HepG2 (cell line): Measurements from ENCODE around the gene CNNM4. TPM values are rescaled to one million over a fixed set of nuclear protein-coding genes. Genes with fewer than 3 reads are reported as not detected.

Experiments used
- AGO1 ChIP-seq: fragments of 200-400 bp; formaldehyde crosslinking; IDR thresholded peaks from 2 replicates; pipeline ENCODE4 v1.6.1; 2017; ENCODE audit warnings: mild to moderate bottlenecking, low read depth, low read length, moderate library complexity; ENCODE audit not compliant: poor library complexity, severe bottlenecking
- AHR ChIP-seq: IDR thresholded peaks from 2 replicates; pipeline ENCODE4 v1.6.1; 2018; ENCODE audit warnings: missing genetic modification reagents, missing compliant biosample characterization
- EHMT2 ChIP-seq: fragments of 200-600 bp; sonication (generic); IDR thresholded peaks from 2 replicates; pipeline ENCODE4 v1.7.0; 2017; ENCODE audit warnings: antibody characterized with exemption, low read depth, low read length, borderline replicate concordance
- FUBP1 ChIP-seq: sonication (generic); formaldehyde crosslinking; IDR thresholded peaks from 2 replicates; pipeline ENCODE4 v1.5.1; 2020; ENCODE audit warnings: missing genetic modification reagents, mild to moderate bottlenecking, borderline replicate concordance
- HNF1A ChIP-seq, 2 experiments: sonication (generic) in 1 of 2; formaldehyde crosslinking in 1 of 2; IDR thresholded peaks; 2 replicates each; pipeline versions ENCODE4 v1.4.0 to v1.6.1; 2016 to 2020; ENCODE audit warnings: borderline replicate concordance in 1 of 2, low read depth in 1 of 2, mild to moderate bottlenecking in 1 of 2, missing genetic modification reagents in 1 of 2
- IRF2 ChIP-seq: IDR thresholded peaks from 2 replicates; pipeline ENCODE4 v1.6.1; 2018; ENCODE audit warnings: missing genetic modification reagents, missing compliant biosample characterization
- KAT8 ChIP-seq: IDR thresholded peaks from 2 replicates; pipeline ENCODE4 v1.6.1; 2016; ENCODE audit warnings: missing genetic modification reagents, missing compliant biosample characterization
- NR0B2 ChIP-seq: sonication (generic); formaldehyde crosslinking; IDR thresholded peaks from 2 replicates; pipeline ENCODE4 v1.4.0; 2020; ENCODE audit warnings: mild to moderate bottlenecking, missing genetic modification reagents
- TERF1 ChIP-seq: sonication (generic); formaldehyde crosslinking; IDR thresholded peaks from 2 replicates; pipeline ENCODE4 v1.8.0; 2022; ENCODE audit warnings: mild to moderate bottlenecking, missing genetic modification reagents, moderate library complexity
- ZNF451 ChIP-seq: sonication (generic); formaldehyde crosslinking; IDR thresholded peaks from 2 replicates; pipeline ENCODE4 v1.5.0; 2020; ENCODE audit warnings: mild to moderate bottlenecking, missing genetic modification reagents
- ZNF597 ChIP-seq: sonication (generic); formaldehyde crosslinking; IDR thresholded peaks from 2 replicates; pipeline ENCODE4 v1.5.0; 2020; ENCODE audit warnings: missing genetic modification reagents
- ZNF607 ChIP-seq: sonication (generic); formaldehyde crosslinking; IDR thresholded peaks from 2 replicates; pipeline ENCODE4 v1.5.1; 2020; ENCODE audit warnings: missing genetic modification reagents, mild to moderate bottlenecking, borderline replicate concordance
- ZNF678 ChIP-seq: sonication (generic); formaldehyde crosslinking; IDR thresholded peaks from 2 replicates; pipeline ENCODE4 v1.4.0; 2020; ENCODE audit warnings: mild to moderate bottlenecking, missing genetic modification reagents
- polyA plus RNA-seq, 8 experiments: library from polyadenylated mRNA; depleted of rRNA in 3 of 8; stranded (reverse) in 7 of 8; unstranded in 1 of 8; fragments of >200 nt; fragmentation: Illumina TruSeq in 4 of 8; extraction: Trizol in 4 of 8; gene quantifications; 2 replicates each; pipeline versions ENCODE4 v1.2.1 to v1.2.3, GENCODE V29; 2011 to 2016; ENCODE audit warnings: low read depth in 4 of 8, missing spikeins in 1 of 8, mixed read lengths in 1 of 8; ENCODE audit not compliant: insufficient read depth in 1 of 8
- total RNA-seq, 5 experiments: library from RNA; depleted of rRNA; stranded (reverse); fragments of >200 nt; fragmentation: Illumina TruSeq; extraction: Trizol; gene quantifications; 2 replicates each; pipeline ENCODE4 v1.2.3, GENCODE V29; 2016; ENCODE audit warnings: low read depth in 1 of 5
- TF ChIP-seq, protein P1 (sequence below): sonication (generic); formaldehyde crosslinking; IDR thresholded peaks from 2 replicates; pipeline ENCODE4 v1.4.0; 2020; ENCODE audit warnings: missing genetic modification reagents, low read depth, mild to moderate bottlenecking, borderline replicate concordance
- TF ChIP-seq, protein P2 (sequence below): sonication (generic); formaldehyde crosslinking; IDR thresholded peaks from 2 replicates; pipeline ENCODE4 v1.8.1; 2023; ENCODE audit warnings: mild to moderate bottlenecking, missing genetic modification reagents

The CNNM4 gene
- total and polyA plus RNA-seq, 2 of the 13 experiments (the other 11 are each of a cell fraction or from before 2014, with no cell fraction given), result 5.9 to 8.4 TPM

DNA sequence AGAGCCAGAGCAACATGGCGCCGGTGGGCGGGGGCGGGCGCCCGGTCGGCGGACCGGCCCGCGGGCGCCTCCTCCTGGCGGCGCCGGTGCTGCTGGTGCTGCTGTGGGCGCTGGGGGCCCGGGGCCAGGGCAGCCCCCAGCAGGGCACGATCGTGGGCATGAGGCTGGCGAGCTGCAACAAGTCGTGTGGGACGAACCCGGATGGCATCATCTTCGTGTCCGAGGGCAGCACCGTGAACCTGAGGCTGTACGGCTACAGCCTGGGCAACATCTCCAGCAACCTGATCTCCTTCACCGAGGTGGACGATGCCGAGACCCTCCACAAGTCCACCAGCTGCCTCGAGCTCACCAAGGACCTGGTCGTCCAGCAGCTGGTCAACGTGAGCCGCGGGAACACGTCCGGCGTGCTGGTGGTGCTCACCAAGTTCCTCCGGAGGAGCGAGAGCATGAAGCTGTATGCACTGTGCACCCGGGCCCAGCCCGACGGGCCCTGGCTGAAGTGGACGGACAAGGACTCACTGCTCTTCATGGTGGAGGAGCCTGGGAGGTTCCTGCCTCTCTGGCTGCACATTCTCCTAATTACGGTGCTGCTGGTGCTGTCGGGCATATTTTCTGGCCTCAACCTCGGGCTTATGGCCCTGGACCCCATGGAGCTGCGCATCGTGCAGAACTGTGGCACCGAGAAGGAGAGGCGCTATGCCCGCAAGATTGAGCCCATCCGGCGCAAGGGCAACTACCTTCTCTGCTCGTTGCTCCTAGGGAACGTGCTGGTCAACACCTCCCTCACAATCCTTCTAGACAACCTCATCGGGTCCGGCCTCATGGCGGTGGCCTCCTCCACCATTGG is 507 bp downstream of the CNNM4 start (continued):
- TF ChIP-seq ZNF597 (no peak), FUBP1 (CRISPR knock-in tag) (0 out of 2 replicates have a peak, but pooled peaks have one; percentile 41), ZNF607 (no peak), NR0B2 (CRISPR knock-in tag) (peak; percentile 73; the same call in 1 of the 2 replicates), IRF2 (CRISPR knock-in tag) (peak; percentile 39; the same call in 1 of the 2 replicates), ZNF451 (peak; percentile 78; the same call in 1 of the 2 replicates), HNF1A (IDR thresholded peaks at IDR 0.05; ENCODE audit: low read depth) (no peak), HNF1A (CRISPR knock-in tag; IDR thresholded peaks at IDR 0.05; ENCODE audit: borderline replicate concordance) (0 out of 2 replicates have a peak, but pooled peaks have one; percentile 41), TERF1 (CRISPR knock-in tag) (0 out of 2 replicates have a peak, but pooled peaks have one; percentile 79), AGO1 (no peak), ZNF678 (CRISPR knock-in tag) (peak; percentile 42; the same call in 1 of the 2 replicates), EHMT2 (no peak), AHR (CRISPR knock-in tag) (peak; percentile 75; the same call in 1 of the 2 replicates), KAT8 (0 out of 2 replicates have a peak, but pooled peaks have one; percentile 37)
- TF ChIP-seq, protein P1, sequence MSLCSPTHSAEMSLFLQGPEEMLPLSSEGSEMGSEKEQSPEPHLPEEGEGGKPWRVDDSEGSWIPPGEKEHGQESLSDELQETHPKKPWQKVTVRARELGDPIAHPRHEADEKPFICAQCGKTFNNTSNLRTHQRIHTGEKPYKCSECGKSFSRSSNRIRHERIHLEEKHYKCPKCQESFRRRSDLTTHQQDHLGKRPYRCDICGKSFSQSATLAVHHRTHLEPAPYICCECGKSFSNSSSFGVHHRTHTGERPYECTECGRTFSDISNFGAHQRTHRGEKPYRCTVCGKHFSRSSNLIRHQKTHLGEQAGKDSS, result peak; percentile 92
- TF ChIP-seq, protein P2, sequence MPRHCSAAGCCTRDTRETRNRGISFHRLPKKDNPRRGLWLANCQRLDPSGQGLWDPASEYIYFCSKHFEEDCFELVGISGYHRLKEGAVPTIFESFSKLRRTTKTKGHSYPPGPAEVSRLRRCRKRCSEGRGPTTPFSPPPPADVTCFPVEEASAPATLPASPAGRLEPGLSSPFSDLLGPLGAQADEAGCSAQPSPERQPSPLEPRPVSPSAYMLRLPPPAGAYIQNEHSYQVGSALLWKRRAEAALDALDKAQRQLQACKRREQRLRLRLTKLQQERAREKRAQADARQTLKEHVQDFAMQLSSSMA (CRISPR knock-in tag), result no peak; the same call in 1 of the 2 replicates
